ENCODE results near the gene TP53TG5.
A peak's percentile ranks its signal among the peaks of the same experiment; 100 is the strongest.
"Not testable (repeated sequence)": the region's sequence is repeated elsewhere in the genome, so short reads cannot be mapped to it uniquely, and the experiment has no call there.

TP53TG5 gene

GRCh38 chr20:45353746-45354145 lies 24.4 kb downstream of the TP53TG5 start:
- 100% methylated on average over 1 of the region's 1 CpG for WGBS, 2 experiments (ENCODE audit: insufficient coverage in 2 of 2)
- H3K27ac ChIP-seq (ENCODE audit: low read depth, low read length, severe bottlenecking): no peak overlapping the region
- no peak overlapping the region for H3K4me3 ChIP-seq (ENCODE audit: extremely low read depth, insufficient read depth, low read length, poor library complexity, severe bottlenecking)
- H3K4me1 ChIP-seq (ENCODE audit: control insufficient read depth, insufficient read depth, low read length, poor library complexity, severe bottlenecking): peaks cover 32% of the 10 kb centered on the region
- no peaks in the 10 kb centered on the region for H3K9me3 ChIP-seq (ENCODE audit: control insufficient read depth, low read length)
- H3K36me3 ChIP-seq (ENCODE audit: control insufficient read depth, insufficient read depth, low read length): no peaks in the 10 kb centered on the region

- no peaks in the 10 kb centered on the region for H3K9me3 ChIP-seq (ENCODE audit: control insufficient read depth, low read length)
- peaks cover 24% of the 10 kb centered on the region for H3K4me1 ChIP-seq (ENCODE audit: control insufficient read depth, insufficient read depth, low read length, poor library complexity, severe bottlenecking)
- no peak overlapping the region for H3K4me3 ChIP-seq (ENCODE audit: extremely low read depth, insufficient read depth, low read length, poor library complexity, severe bottlenecking)
- no peak overlapping the region for H3K27ac ChIP-seq (ENCODE audit: low read depth, low read length, severe bottlenecking)
- no CpG with 5 or more reads among the region's 3 CpGs for WGBS, 2 experiments (ENCODE audit: insufficient coverage in 2 of 2)
- no peaks in the 10 kb centered on the region for H3K36me3 ChIP-seq (ENCODE audit: control insufficient read depth, insufficient read depth, low read length)
Observed at GRCh38 chr20:45352729-45353128, 25.4 kb downstream of the TP53TG5 start.

- H3K27ac ChIP-seq (ENCODE audit: low read depth, low read length, severe bottlenecking); H3K4me3 ChIP-seq (ENCODE audit: extremely low read depth, insufficient read depth, low read length, poor library complexity, severe bottlenecking); H3K9me3 ChIP-seq (ENCODE audit: control insufficient read depth, low read length); H3K36me3 ChIP-seq (ENCODE audit: control insufficient read depth, insufficient read depth, low read length): not testable (repeated sequence)
- WGBS, 2 experiments (ENCODE audit: insufficient coverage in 2 of 2): 95 to 97% methylated on average over 7 to 8 of the region's 10 CpGs
- peaks cover 33% of the 10 kb centered on the region for H3K4me1 ChIP-seq (ENCODE audit: control insufficient read depth, insufficient read depth, low read length, poor library complexity, severe bottlenecking)
Observed at GRCh38 chr20:45350795-45351194, 27.3 kb downstream of the TP53TG5 start.

- Histone ChIP-seq H3K27ac (ENCODE audit: low read depth, low read length, severe bottlenecking) (no peak overlapping the region), H3K4me3 (ENCODE audit: extremely low read depth, insufficient read depth, low read length, poor library complexity, severe bottlenecking) (no peak overlapping the region), H3K4me1 (ENCODE audit: control insufficient read depth, insufficient read depth, low read length, poor library complexity, severe bottlenecking) (peaks cover 34% of the 10 kb centered on the region), H3K9me3 (ENCODE audit: control insufficient read depth, low read length) (no peaks in the 10 kb centered on the region), H3K36me3 (ENCODE audit: control insufficient read depth, insufficient read depth, low read length) (no peaks in the 10 kb centered on the region)
- WGBS, 2 experiments (ENCODE audit: insufficient coverage in 2 of 2): 100% methylated on average over 1 of the region's 1 CpG; no CpG with 5 or more reads in 1 of the 2 experiments
Observed at GRCh38 chr20:45350217-45350616, 27.9 kb downstream of the TP53TG5 start.

GRCh38 chr20:45347936-45348778 lies 30.0 kb downstream of the TP53TG5 start, which contains the start of gene SDC4:
TSS of gene SDC4 (minus strand) at chr20:45348424. CDS start at chr20:45348384, 40 bp downstream.
- 3% methylated on average over 23 to 48 of the region's 77 CpGs for WGBS, 2 experiments (ENCODE audit: insufficient coverage in 2 of 2)
- no peaks in the 10 kb centered on the region for H3K36me3 ChIP-seq (ENCODE audit: control insufficient read depth, insufficient read depth, low read length)
- no peaks in the 10 kb centered on the region for H3K9me3 ChIP-seq (ENCODE audit: control insufficient read depth, low read length)
- H3K4me1 ChIP-seq (ENCODE audit: control insufficient read depth, insufficient read depth, low read length, poor library complexity, severe bottlenecking): peaks cover 33% of the 10 kb centered on the region
- peak within 1 kb of the TSS; percentile 67 for H3K27ac ChIP-seq (ENCODE audit: low read depth, low read length, severe bottlenecking)
- peak within 1 kb of the TSS; percentile 79 for H3K4me3 ChIP-seq (ENCODE audit: extremely low read depth, insufficient read depth, low read length, poor library complexity, severe bottlenecking)

GRCh38 chr20:45347297-45347935 lies 30.7 kb downstream of the TP53TG5 start:
- peak overlapping the region; percentile 67 for H3K27ac ChIP-seq (ENCODE audit: low read depth, low read length, severe bottlenecking)
- no peaks in the 10 kb centered on the region for H3K36me3 ChIP-seq (ENCODE audit: control insufficient read depth, insufficient read depth, low read length)
- H3K9me3 ChIP-seq (ENCODE audit: control insufficient read depth, low read length): no peaks in the 10 kb centered on the region
- H3K4me1 ChIP-seq (ENCODE audit: control insufficient read depth, insufficient read depth, low read length, poor library complexity, severe bottlenecking): peaks cover 40% of the 10 kb centered on the region
- WGBS, 2 experiments (ENCODE audit: insufficient coverage in 2 of 2): 0% methylated on average over 1 of the region's 10 CpGs; no CpG with 5 or more reads in 1 of the 2 experiments
- H3K4me3 ChIP-seq (ENCODE audit: extremely low read depth, insufficient read depth, low read length, poor library complexity, severe bottlenecking): peak overlapping the region; percentile 79

- H3K9me3 ChIP-seq (ENCODE audit: control insufficient read depth, low read length): no peaks in the 10 kb centered on the region
- no peaks in the 10 kb centered on the region for H3K36me3 ChIP-seq (ENCODE audit: control insufficient read depth, insufficient read depth, low read length)
- peak overlapping the region; percentile 79 for H3K4me3 ChIP-seq (ENCODE audit: extremely low read depth, insufficient read depth, low read length, poor library complexity, severe bottlenecking)
- H3K4me1 ChIP-seq (ENCODE audit: control insufficient read depth, insufficient read depth, low read length, poor library complexity, severe bottlenecking): peaks cover 46% of the 10 kb centered on the region
- 52 to 54% methylated on average over 2 of the region's 5 CpGs for WGBS, 2 experiments (ENCODE audit: insufficient coverage in 2 of 2)
- H3K27ac ChIP-seq (ENCODE audit: low read depth, low read length, severe bottlenecking): peak overlapping the region; percentile 43
Observed at GRCh38 chr20:45346851-45347250, 31.3 kb downstream of the TP53TG5 start.

GRCh38 chr20:45346291-45346718 lies 31.8 kb downstream of the TP53TG5 start:
- H3K27ac ChIP-seq (ENCODE audit: low read depth, low read length, severe bottlenecking): no peak overlapping the region
- H3K4me3 ChIP-seq (ENCODE audit: extremely low read depth, insufficient read depth, low read length, poor library complexity, severe bottlenecking): peak overlapping the region; percentile 79
- H3K36me3 ChIP-seq (ENCODE audit: control insufficient read depth, insufficient read depth, low read length): peaks cover under 1% of the 10 kb centered on the region
- WGBS, 2 experiments (ENCODE audit: insufficient coverage in 2 of 2): 61 to 81% methylated on average over 3 of the region's 3 CpGs
- peaks cover 51% of the 10 kb centered on the region for H3K4me1 ChIP-seq (ENCODE audit: control insufficient read depth, insufficient read depth, low read length, poor library complexity, severe bottlenecking)
- no peaks in the 10 kb centered on the region for H3K9me3 ChIP-seq (ENCODE audit: control insufficient read depth, low read length)

- Histone ChIP-seq H3K9me3 (ENCODE audit: control insufficient read depth, low read length) (no peaks in the 10 kb centered on the region), H3K4me3 (ENCODE audit: extremely low read depth, insufficient read depth, low read length, poor library complexity, severe bottlenecking) (peak overlapping the region; percentile 79), H3K4me1 (ENCODE audit: control insufficient read depth, insufficient read depth, low read length, poor library complexity, severe bottlenecking) (peaks cover 59% of the 10 kb centered on the region), H3K36me3 (ENCODE audit: control insufficient read depth, insufficient read depth, low read length) (peaks cover 10% of the 10 kb centered on the region), H3K27ac (ENCODE audit: low read depth, low read length, severe bottlenecking) (peak overlapping the region; percentile 97)
- WGBS, 2 experiments (ENCODE audit: insufficient coverage in 2 of 2): 43 to 83% methylated on average over 2 of the region's 9 CpGs
Observed at GRCh38 chr20:45345104-45345936, 32.8 kb downstream of the TP53TG5 start.

- H3K4me3 ChIP-seq (ENCODE audit: extremely low read depth, insufficient read depth, low read length, poor library complexity, severe bottlenecking): peak overlapping the region; percentile 79
- H3K4me1 ChIP-seq (ENCODE audit: control insufficient read depth, insufficient read depth, low read length, poor library complexity, severe bottlenecking): peaks cover 66% of the 10 kb centered on the region
- 31 to 40% methylated on average over 5 to 7 of the region's 9 CpGs for WGBS, 2 experiments (ENCODE audit: insufficient coverage in 2 of 2)
Observed at GRCh38 chr20:45344168-45344860, 33.8 kb downstream of the TP53TG5 start.

More at GRCh38 chr20:45344168-45344860, 33.8 kb downstream of the TP53TG5 start:
- Histone ChIP-seq H3K36me3 (ENCODE audit: control insufficient read depth, insufficient read depth, low read length) (peaks cover 20% of the 10 kb centered on the region), H3K27ac (ENCODE audit: low read depth, low read length, severe bottlenecking) (peak overlapping the region; percentile 97), H3K9me3 (ENCODE audit: control insufficient read depth, low read length) (no peaks in the 10 kb centered on the region)
